HG03196 (cell line): ENCODE data around the gene PRSS8.
A peak's percentile ranks its signal among the peaks of the same experiment; 100 is the strongest.

Experiments
- ATAC-seq: cut with Tn5 transposase; IDR thresholded peaks from one replicate; pipeline ENCODE4 v1.9.1; 2021; ENCODE audit not compliant: unreplicated experiment

Gene PRSS8

DNA sequence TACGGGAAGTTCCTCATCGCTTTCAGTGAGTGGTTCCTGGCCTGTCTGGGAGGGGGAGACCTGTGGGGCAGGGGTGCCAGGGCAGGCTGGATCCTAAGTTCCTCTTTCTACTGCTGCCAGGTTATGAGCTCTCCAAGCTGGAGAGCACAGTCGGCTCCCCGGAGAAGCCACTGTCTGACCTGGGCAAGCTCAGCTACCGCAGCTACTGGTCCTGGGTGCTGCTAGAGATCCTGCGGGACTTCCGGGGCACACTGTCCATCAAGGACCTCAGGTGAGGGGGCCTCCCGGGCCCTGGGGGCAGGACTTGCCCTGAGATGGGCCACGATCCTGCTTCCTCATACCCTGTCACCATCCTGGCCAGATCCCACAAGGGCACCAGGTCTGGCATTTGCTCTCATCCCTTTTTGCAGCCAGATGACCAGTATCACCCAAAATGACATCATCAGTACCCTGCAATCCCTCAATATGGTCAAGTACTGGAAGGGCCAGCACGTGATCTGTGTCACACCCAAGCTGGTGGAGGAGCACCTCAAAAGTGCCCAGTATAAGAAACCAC is 5.1 kb downstream of the PRSS8 start:
- ATAC-seq: no peak

GRCh38 chr16:31129568-31130335 is 5.8 kb downstream of the PRSS8 start:
- no peak for ATAC-seq

GRCh38 chr16:31128711-31129567 is 6.6 kb downstream of the PRSS8 start:
- ATAC-seq: no peak

- no peak for ATAC-seq
Measured at GRCh38 chr16:31127182-31127581, 8.3 kb downstream of the PRSS8 start.

GRCh38 chr16:31125844-31126243 is 9.7 kb downstream of the PRSS8 start:
- ATAC-seq: no peak

- no peak for ATAC-seq
Measured at GRCh38 chr16:31120129-31120528, 15.4 kb downstream of the PRSS8 start.

GRCh38 chr16:31118223-31119155 is 17.0 kb downstream of the PRSS8 start:
- no peak for ATAC-seq

DNA sequence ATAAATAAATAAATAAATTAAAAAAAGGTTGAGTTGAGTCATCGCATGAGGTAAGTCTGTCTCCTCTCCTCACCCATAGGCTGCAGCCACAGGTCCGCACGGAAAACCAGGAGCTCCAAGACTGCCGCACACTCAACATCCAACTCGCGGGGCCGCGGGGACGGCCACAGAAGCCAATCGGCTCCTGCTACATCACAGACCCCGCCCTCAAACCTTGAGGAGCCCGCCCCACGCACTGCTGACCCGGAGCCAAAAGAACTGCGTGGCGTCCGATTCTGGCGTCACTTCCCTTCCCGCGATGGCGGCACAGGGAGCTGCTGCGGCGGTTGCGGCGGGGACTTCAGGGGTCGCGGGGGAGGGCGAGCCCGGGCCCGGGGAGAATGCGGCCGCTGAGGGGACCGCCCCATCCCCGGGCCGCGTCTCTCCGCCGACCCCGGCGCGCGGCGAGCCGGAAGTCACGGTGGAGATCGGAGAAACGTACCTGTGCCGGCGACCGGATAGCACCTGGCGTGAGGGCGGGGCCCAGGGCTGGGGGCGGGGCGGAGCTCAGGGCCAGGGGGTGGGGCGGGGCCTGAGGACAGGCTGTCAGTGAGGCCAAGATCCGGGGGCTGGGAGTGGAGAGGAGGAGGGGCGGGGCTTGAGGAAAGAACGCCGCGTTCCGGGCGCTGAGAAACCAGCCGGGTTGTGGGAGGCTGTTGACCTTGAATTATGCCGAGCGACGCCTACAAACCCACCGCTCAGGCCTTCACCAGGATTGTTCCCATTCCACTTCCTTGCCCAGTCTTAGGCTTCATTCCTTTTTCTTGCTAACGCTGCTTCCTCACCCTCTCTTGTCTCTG is 17.9 kb downstream of the PRSS8 start, which contains the start of gene KAT8:
Gene KAT8 (plus strand): TSS at position 281 of the 839 bp plus-strand sequence. CDS start 18 bp downstream, at position 299.
- peak; percentile 86 for ATAC-seq

- ATAC-seq: no peak
Measured at GRCh38 chr16:31114468-31114867, 21.1 kb downstream of the PRSS8 start.

GRCh38 chr16:31113121-31114120 is 22.1 kb downstream of the PRSS8 start:
- no peak for ATAC-seq

- no peak for ATAC-seq
Measured at GRCh38 chr16:31112711-31113110, 22.8 kb downstream of the PRSS8 start.

- ATAC-seq: no peak
Measured at GRCh38 chr16:31111881-31112466, 23.6 kb downstream of the PRSS8 start.

GRCh38 chr16:31110106-31111034 is 25.2 kb downstream of the PRSS8 start:
- ATAC-seq: no peak

GRCh38 chr16:31109622-31110021 is 25.9 kb downstream of the PRSS8 start:
- no peak for ATAC-seq

DNA sequence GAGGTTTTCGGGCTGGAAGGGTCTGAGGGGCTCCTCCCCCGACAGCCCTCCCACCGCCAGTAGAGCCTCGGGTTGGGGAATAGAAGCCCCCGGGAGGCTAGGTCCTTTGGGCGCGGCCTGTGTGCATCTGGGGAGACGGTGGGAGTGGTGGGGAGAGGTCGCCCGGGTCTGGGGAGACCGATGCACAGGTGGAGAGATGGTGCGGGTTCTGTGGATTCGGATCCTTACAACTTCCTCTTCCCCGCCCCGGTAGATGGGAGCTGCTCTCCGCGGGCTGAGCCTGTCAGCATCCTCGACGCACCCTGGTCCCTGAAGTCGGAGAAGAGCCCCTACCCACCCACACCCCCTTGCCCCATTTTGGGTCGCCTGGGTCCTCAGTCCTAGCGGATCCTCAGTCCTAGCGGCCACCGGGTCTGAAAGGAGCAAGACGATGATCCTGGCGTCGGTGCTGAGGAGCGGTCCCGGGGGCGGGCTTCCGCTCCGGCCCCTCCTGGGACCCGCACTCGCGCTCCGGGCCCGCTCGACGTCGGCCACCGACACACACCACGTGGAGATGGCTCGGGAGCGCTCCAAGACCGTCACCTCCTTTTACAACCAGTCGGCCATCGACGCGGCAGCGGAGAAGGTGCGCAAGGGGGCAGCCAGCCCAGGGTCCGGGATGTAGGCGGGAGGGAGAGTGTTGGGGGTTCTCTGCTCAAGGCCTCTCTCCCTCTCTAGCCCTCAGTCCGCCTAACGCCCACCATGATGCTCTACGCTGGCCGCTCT is 26.6 kb downstream of the PRSS8 start:
- no peak for ATAC-seq

- ATAC-seq: peak; percentile 81
Measured at GRCh38 chr16:31108035-31108793, 27.3 kb downstream of the PRSS8 start, which contains the start of gene BCKDK. TSS of gene BCKDK (plus strand) at chr16:31108386. CDS start at chr16:31109224, 838 bp downstream.
